ENCODE measurements around the gene SH3BP2.
A peak's percentile ranks its signal among the peaks of the same experiment; 100 is the strongest.

SH3BP2 gene

DNA sequence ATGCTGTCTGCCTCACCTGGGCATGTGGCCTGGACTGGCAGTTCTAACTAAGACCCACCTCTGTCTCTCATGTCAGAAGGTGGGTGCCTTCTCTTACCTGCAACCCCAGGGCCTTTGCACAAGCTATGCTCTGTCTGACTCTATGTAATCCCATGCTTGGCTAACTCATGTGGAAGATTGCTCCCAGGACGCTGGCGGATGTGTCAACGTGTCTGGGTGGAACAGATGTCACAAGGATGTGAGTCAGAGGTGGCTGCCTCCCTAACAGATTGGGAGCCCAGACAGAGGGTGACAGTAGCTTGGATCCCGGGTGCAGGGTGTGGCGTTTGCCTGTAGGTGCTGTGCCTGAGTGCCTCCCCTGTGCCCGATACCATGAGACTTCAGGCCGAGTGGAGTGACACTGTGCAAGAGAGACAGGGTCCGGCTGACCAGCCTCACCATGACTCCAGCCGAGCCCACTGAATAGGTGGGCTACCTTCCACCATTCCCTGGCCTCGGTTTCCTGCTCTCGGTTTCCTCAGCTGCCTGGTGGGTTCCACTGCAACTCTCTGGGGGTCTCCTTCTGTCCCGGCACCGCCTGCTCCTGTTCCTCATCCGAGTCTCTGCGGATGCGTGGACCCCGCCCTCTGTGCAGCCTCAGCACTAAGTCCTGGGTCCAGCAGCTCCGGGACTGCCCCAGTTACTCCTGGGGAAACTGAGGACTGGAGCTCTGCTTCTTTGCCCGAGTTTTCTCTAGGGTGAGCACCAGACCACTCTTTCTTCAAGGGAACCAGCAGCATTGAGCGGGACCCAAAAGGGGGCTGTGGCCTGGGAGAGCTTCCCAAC lies 11.0 kb downstream of the SH3BP2 start:
- H3K9me3 ChIP-seq, result no peaks in the 10 kb centered on the region
- H3K9ac ChIP-seq, result peak overlapping the region; percentile 73
- H4K20me1 ChIP-seq, result no peaks in the 10 kb centered on the region; the same call in 1 of the 2 replicates
- H3K27ac ChIP-seq, result peak overlapping the region; percentile 86
- peak overlapping the region; percentile 44 for H3K4me3 ChIP-seq
- no peaks in the 10 kb centered on the region for H3K36me3 ChIP-seq
- peak overlapping the region; percentile 91 for H3K4me2 ChIP-seq
- peaks cover 95% of the 10 kb centered on the region for H3K4me1 ChIP-seq
- TF ChIP-seq Cebpa-rat (IDR thresholded peaks at IDR 0.05), result no peak
- H3K27me3 ChIP-seq, result no peaks in the 10 kb centered on the region

- Histone ChIP-seq H3K9me3 (no peaks in the 10 kb centered on the region), H3K4me2 (peak overlapping the region; percentile 91), H3K4me3 (peak overlapping the region; percentile 44), H3K27me3 (no peaks in the 10 kb centered on the region), H3K36me3 (no peaks in the 10 kb centered on the region), H3K9ac (peak overlapping the region; percentile 73), H4K20me1 (no peaks in the 10 kb centered on the region), H3K4me1 (peaks cover 93% of the 10 kb centered on the region), H3K27ac (peak overlapping the region; percentile 86)
- TF ChIP-seq Cebpa-rat (IDR thresholded peaks at IDR 0.05), result no peak
These were observed 11.6 kb downstream of the SH3BP2 start for GRCh38 chr4:2804449-2804972.

DNA sequence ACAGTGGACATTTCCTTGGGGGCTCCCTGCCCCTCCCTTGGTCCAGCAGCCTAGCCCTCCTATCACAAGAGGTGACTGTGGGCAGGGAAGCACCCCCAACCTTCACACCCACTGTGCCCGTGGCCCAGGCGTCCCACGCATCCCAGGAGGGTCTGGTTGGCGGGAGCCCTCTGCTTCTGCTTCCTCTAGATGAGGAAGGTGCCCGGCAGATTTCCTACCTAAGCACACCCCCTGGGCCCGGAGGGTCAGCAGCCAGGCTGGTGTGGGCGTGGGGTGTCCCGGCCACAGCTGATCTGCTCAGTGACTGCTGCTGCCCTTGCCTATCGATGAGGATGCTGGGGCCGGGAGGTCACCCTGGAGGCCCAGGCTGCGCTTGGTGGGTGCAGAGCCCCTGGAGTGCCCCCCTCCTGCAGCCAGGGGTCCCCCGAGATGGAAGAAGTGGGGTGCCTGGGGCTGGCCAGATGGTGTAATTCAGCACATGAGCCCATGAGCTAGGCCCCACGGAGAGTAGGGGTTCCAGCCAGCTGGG lies 12.2 kb downstream of the SH3BP2 start:
- Histone ChIP-seq H3K4me3 (peak overlapping the region; percentile 44), H3K27me3 (no peaks in the 10 kb centered on the region), H3K4me2 (peak overlapping the region; percentile 91), H3K9ac (peak overlapping the region; percentile 73), H3K4me1 (peaks cover 93% of the 10 kb centered on the region), H3K9me3 (no peaks in the 10 kb centered on the region), H3K36me3 (no peaks in the 10 kb centered on the region), H4K20me1 (no peaks in the 10 kb centered on the region), H3K27ac (peak overlapping the region; percentile 86)
- TF ChIP-seq Cebpa-rat (IDR thresholded peaks at IDR 0.05), result no peak

DNA sequence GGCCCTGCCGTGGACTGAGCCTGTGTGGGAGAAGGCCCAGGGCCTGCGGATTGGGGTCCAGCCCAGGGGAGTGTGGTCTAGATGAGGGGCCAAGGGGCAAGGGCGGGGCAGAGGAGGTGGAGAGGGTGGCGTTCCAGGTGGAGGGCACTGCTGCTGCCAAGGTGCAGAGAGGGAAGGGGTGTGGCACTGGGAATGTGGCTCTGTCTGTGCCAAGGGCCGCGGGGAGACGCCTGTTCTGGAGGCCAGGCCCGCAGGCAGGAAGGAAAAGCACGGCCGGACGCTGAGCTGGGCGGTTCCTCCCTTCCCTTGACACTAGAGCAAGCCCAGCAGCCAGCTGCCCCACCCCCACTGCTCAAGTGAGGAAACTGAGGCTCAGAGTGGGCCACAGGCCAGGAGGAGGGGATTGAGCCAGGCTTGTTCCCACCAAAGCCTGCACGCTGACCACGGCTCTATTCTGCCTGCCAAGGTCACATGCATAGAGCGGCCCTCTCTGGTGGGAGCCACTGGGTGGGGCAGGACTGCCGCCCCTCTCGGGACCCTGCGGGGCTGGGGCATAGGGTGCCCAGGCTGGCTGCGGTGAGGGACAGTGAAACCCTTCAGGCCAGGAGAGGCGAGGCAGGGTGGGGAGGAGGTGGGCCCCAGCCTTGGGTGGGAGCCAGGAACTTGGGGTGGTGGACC lies 13.0 kb downstream of the SH3BP2 start:
- Histone ChIP-seq H3K27ac (peak overlapping the region; percentile 86), H3K9ac (peak overlapping the region; percentile 73)

GRCh38 chr4:2806390-2807355 lies 13.8 kb downstream of the SH3BP2 start:
- no peaks in the 10 kb centered on the region for H4K20me1 ChIP-seq
- TF ChIP-seq Cebpa-rat (IDR thresholded peaks at IDR 0.05), result no peak
- H3K36me3 ChIP-seq, result no peaks in the 10 kb centered on the region
- H3K9ac ChIP-seq, result peak overlapping the region; percentile 73
- H3K27me3 ChIP-seq, result no peaks in the 10 kb centered on the region
- H3K9me3 ChIP-seq, result no peaks in the 10 kb centered on the region
- H3K4me1 ChIP-seq, result peaks cover 93% of the 10 kb centered on the region
- peak overlapping the region; percentile 44; the same call in 1 of the 2 replicates for H3K4me3 ChIP-seq
- peak overlapping the region; percentile 91 for H3K4me2 ChIP-seq
- H3K27ac ChIP-seq, result peak overlapping the region; percentile 86

More for the DNA sequence above, 13.0 kb downstream of the SH3BP2 start:
- no peaks in the 10 kb centered on the region for H3K27me3 ChIP-seq
- H3K4me1 ChIP-seq, result peaks cover 93% of the 10 kb centered on the region
- H3K4me2 ChIP-seq, result peak overlapping the region; percentile 91
- peak overlapping the region; percentile 44 for H3K4me3 ChIP-seq
- H3K9me3 ChIP-seq, result no peaks in the 10 kb centered on the region
- no peak for TF ChIP-seq Cebpa-rat (IDR thresholded peaks at IDR 0.05)
- H4K20me1 ChIP-seq, result no peaks in the 10 kb centered on the region
- H3K36me3 ChIP-seq, result no peaks in the 10 kb centered on the region

- Histone ChIP-seq H3K4me3 (no peak overlapping the region), H3K27ac (peak overlapping the region; percentile 86), H3K9me3 (no peaks in the 10 kb centered on the region), H3K27me3 (no peaks in the 10 kb centered on the region), H4K20me1 (no peaks in the 10 kb centered on the region), H3K4me2 (peak overlapping the region; percentile 91), H3K9ac (peak overlapping the region; percentile 73; the same call in 1 of the 2 replicates), H3K36me3 (no peaks in the 10 kb centered on the region), H3K4me1 (peaks cover 89% of the 10 kb centered on the region)
- no peak for TF ChIP-seq Cebpa-rat (IDR thresholded peaks at IDR 0.05)
These were observed 14.7 kb downstream of the SH3BP2 start for GRCh38 chr4:2807571-2807970.

GRCh38 chr4:2808001-2808400 lies 15.1 kb downstream of the SH3BP2 start:
- H3K4me2 ChIP-seq, result peak overlapping the region; percentile 91
- no peaks in the 10 kb centered on the region; the same call in 1 of the 2 replicates for H4K20me1 ChIP-seq
- TF ChIP-seq Cebpa-rat (IDR thresholded peaks at IDR 0.05), result no peak
- H3K9ac ChIP-seq, result peak overlapping the region; percentile 73; the same call in 1 of the 2 replicates
- H3K27me3 ChIP-seq, result no peaks in the 10 kb centered on the region
- no peaks in the 10 kb centered on the region for H3K9me3 ChIP-seq
- peaks cover 88% of the 10 kb centered on the region for H3K4me1 ChIP-seq
- no peaks in the 10 kb centered on the region for H3K36me3 ChIP-seq
- peak overlapping the region; percentile 86 for H3K27ac ChIP-seq
- H3K4me3 ChIP-seq, result no peak overlapping the region

GRCh38 chr4:2809610-2810180 lies 16.8 kb downstream of the SH3BP2 start:
- Histone ChIP-seq H3K9ac (peak overlapping the region; percentile 87), H3K4me1 (peaks cover 88% of the 10 kb centered on the region), H3K27me3 (no peaks in the 10 kb centered on the region), H3K4me3 (peak overlapping the region; percentile 24; the same call in 1 of the 2 replicates), H3K36me3 (no peaks in the 10 kb centered on the region), H3K27ac (peak overlapping the region; percentile 99), H4K20me1 (peaks cover 17% of the 10 kb centered on the region), H3K4me2 (peak overlapping the region; percentile 98), H3K9me3 (no peaks in the 10 kb centered on the region)
- TF ChIP-seq Cebpa-rat (IDR thresholded peaks at IDR 0.05), result no peak

Data from BLaER1 (cell line).